T-helper 9 cell (primary cell): ENCODE measurements around the gene SASS6.

Source experiments
- DNase-seq: peaks from one replicate; pipeline ENCODE4 v3.0.0-alpha.2; 2020
- total RNA-seq, 2 donors: gene quantifications; one replicate each; lab custom pipeline; 2026; lab: John Stamatoyannopoulos, UW

The SASS6 gene, protein sequence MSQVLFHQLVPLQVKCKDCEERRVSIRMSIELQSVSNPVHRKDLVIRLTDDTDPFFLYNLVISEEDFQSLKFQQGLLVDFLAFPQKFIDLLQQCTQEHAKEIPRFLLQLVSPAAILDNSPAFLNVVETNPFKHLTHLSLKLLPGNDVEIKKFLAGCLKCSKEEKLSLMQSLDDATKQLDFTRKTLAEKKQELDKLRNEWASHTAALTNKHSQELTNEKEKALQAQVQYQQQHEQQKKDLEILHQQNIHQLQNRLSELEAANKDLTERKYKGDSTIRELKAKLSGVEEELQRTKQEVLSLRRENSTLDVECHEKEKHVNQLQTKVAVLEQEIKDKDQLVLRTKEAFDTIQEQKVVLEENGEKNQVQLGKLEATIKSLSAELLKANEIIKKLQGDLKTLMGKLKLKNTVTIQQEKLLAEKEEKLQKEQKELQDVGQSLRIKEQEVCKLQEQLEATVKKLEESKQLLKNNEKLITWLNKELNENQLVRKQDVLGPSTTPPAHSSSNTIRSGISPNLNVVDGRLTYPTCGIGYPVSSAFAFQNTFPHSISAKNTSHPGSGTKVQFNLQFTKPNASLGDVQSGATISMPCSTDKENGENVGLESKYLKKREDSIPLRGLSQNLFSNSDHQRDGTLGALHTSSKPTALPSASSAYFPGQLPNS
- total RNA-seq, result 5.3 to 14.9 reads per million in 2 donors

DNA sequence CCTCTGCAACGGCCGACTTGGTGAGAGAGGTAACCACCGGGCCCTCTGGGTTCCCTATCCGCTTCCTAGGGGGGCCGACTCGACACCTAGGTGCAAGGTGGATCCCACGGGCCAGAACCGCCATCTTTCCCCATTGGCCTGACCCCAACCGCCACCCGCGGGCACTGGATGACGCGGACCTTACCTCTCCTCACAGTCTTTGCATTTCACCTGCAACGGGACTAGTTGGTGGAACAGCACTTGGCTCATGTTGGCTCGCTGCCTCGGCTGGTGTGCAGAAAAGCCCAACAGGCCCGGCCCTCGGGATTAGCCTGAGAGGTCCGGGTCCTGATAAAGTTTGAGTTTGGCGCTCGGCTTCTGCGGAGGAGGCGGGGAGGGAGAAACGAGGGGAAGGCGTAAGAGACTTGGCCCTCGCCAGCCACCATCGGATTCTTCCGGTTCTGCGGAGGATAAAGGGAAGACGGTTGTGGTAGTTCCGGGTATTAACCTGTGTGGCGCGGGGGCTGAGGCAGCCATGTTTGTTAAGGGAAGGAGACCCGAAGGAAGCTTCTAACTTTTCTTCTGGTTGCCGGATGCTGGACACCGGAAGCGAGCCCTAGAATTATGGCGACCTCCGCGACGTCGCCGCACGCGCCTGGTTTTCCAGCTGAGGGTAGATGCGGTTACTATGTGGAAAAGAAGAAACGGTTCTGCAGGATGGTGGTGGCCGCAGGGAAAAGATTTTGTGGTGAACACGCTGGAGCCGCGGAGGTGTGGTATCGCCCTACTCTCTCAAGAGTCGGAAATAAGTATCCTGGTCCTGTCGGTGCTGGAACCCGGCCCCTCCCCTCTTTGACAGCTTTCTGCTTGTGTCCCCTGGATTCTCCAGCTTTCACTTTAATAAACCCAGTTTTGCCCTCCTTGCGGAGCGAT, at the start of gene SASS6, which contains the start of gene TRMT13:
TSS of gene SASS6 (minus strand) at position 365 of the 912 bp plus-strand sequence. CDS start at position 249, 116 bp downstream.
TSS of gene TRMT13 (plus strand) at position 598 of the 912 bp plus-strand sequence. CDS start at position 604, 6 bp downstream.
- DNase-seq, result peak; percentile 90

DNA sequence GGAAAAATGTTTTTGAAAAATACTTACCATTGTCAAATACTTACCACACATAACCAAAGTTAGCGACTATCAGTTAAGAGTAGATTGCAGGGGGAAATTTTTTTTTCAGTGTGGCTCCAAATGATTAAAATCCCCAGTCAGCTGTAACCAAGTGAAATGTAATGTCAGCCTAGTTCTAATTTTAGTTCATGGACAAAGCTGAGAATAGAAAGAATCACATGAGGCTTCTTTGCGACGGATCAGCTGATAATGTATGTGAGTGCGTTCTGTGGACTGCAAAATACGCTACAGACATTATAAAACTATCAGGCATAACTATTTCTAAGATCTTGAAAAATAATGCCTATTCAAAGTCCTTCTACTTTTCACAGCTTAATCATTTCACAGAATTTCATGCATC, 45.4 kb upstream of the SASS6 start, which contains the start of gene LRRC39:
TSS of gene LRRC39 (minus strand) at position 166 of the 400 bp plus-strand sequence. CDS start 9,740 bp downstream, outside the sequence.
- DNase-seq, result no peak

DNA sequence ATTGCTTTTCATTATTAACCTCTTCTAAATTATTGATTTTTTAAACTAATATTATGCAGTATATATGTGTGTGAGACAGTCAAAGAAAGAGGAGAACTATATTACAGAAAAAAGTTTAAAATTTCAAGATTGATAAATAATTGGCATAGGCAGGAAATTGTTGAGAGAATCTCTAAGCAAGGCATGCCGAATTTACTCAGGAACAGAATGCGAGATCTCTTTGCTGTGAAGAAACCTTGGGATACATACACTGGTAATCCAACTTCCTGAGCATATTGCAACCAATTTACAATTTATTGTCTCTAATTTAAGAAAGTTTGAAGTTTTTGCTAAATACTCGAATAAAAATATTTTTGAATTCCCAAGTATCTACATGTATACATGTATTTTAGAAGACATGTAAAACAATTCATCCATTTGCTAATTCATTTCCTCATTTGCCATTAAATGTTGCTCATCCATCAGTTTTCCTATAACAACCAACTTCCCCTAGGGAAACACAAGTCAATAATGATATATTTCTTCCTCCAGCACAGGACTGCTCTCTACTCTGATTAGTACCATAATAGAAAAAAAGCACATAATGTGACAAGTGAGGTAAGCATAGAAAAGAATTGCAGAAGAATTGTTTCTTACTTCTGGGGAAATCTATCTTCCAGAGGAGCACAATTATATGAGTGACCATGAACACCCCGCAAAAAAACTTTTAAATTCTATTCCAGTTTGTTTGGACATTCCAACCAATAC, 44.7 kb upstream of the SASS6 start:
- DNase-seq, result no peak

DNA sequence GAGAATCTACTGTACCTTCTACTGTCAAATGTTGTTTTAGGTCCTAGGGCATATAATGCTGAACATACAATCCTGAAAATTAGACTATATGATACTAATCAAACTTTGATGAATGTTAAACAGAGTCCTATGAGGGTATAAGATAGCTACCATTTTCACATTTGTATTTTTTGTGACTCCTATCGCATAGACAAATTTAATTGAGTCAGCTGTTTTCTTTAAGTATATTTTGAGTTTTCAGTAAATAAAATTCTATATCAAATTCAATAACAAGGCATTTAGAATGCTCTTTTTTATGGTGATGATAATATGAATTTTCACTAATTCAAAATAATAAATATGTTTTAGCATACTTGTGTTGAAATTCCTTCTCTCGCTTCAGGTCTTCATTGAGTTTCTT, 35.3 kb upstream of the SASS6 start:
- DNase-seq, result no peak

DNA sequence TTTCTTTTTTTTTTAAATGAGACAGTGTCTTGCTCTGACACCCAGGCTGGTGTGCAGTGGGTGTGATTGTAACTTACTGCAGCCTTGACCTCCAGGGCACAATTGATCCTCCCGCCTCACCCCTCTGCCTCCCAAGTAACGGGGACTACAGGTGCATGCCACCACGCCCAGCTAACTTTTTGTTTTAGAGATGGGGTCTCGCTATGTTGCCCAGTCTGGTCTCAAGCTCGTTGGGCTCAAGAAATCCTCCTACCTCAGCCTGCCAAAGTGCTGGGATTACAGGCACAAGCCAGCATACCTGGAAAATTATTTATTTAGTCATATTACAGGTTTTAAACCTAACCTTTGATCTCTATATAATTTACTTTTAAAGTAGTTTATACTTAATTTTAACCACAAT, 32.0 kb upstream of the SASS6 start:
- DNase-seq, result no peak

DNA sequence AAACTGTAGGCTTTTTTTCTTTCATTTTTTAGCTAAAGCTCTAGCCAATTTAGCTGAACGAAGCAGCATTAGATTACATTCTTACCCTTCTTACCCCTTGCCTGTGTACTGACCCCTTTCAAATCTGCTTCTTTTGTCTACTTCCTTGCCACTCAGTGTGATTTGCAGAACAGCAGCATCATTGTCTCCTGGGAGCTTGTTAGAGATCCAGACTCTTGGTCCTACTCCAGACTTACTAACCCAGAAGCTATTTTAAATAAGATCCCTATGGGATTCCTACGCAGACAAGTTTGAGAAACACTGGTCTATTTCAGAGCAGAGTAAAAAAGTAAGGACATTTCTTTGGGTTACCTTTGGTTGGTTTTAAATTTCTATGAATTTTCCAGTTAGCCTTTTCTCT, 31.5 kb upstream of the SASS6 start:
- no peak for DNase-seq

DNA sequence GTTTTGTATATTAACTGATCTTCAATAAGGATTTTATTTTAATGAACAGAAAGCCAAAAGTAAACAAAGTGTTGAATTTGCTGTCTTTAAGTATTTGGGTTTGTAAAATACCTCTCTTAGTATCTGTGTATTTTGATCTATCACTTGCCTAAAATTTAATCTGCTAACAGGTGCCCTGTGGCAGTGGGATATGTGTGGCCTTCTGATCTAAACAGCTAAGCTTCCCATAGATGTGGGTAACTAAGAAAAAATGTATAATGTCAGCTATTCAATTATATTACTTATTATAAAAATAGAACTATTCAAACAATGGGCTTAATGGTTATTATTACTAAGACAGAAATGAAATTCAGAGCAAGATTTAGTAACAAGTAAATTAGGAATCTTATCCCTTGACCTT, 30.2 kb upstream of the SASS6 start:
- DNase-seq, result no peak

DNA sequence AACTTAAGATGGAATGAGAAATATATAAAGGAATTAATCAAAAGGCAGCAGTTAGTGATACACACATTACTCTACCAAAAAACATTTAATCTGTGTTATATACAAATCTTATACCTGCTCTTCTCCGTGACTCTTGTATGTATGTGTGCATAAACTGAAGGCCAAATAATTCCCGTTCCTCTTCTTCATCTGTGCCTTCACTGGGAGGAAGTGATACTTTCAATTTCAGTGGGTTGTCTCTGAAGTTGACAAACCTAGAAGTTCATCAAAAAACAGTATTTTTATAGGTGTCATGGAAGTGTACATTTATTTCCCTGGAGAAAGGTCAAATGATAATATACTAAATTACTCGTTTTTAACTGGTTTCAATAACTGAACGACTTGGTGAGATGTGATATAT, 19.5 kb upstream of the SASS6 start:
- no peak for DNase-seq

DNA sequence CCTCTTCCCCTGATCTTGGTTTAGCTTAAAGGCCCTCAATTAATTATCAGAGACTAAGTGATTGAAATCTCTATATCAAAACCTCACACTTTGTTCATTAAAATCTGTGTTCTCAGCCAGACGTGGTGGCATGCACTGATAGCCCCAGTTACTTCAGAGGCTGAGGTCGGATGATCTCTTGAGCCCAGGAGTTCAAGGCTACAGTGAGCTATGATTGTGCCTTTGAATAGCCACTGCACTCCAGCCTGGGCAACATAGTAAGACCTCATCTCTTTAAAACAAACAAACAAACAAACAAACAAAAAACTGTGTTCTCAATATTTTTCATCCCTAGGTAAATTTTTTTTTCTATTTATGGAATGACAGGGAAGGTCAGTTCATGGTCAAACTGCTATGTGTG, 18.9 kb upstream of the SASS6 start:
- DNase-seq, result no peak

DNA sequence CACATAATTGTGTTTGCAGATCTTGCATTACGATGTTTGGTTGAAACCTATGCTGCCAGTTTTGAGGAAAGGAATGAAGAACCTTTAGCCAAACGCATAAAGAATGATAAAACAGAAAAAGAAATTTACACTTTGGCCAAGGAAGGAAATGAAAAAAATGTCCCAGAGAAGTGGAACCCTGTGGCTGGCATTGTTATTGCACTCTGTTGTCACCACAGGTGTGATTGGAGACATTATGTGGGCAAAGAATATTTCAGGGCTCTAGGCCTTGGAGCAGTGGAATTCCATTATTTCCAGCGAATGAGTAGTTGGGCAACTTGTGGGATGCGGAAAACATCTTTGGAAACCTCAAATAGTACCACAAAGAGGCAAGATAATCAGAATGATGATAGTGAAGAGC, 15.1 kb upstream of the SASS6 start:
- DNase-seq, result no peak

DNA sequence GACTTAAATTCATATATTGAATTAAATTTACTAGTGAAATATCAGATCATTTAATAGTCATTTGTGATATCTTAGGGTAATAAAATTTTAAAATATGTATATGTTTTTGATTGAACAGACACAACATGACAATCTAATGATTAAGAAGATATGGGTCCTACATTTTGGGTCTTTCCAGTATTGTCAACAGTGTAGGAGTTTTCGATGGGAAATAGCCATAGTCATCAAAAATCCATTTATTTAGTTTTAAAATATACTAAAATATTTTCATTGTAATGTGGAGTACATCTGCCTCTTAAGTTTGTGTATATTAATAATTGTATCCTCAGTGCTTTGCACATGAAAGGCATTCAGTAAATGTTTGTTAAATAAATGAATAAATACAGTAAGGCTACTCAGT, 14.2 kb upstream of the SASS6 start:
- DNase-seq, result no peak

DNA sequence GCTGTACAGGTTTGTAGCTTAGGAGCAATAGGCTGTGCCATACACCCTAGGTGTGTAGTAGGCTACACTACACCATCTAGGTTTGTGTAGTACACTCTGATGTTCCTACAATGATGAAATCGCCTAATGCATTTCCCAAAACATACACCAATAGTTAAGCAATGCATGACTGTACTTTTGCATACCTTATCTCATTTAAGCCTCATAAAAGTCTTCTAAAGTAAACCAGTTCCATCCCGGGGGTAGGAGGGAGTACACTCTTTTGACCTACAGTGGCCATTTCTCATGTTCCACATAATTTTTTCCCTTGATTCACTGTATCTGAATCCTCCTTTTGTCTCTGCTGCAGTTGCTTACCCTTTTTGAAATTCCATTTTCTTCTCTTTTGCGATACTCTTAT, 12.4 kb upstream of the SASS6 start:
- DNase-seq, result no peak

DNA sequence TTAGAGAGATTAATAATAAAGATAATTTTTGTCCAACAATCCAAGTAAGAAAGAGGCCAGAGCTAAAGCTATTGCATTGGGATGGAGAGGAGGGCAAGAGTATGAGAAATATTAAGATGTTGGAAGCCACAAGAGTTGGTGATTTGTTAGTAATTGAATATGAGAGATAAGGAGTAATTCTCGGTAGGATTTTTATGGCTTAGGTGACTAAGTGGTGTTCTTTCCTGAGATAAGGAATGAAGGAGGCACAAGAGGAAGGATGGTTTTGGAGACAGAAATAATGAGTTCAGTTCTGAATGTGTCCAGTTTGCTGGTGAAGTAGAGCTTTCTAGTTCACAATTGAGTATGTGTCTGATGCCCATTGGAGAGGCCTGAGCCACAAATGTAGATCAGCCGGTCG, 9.6 kb upstream of the SASS6 start:
- DNase-seq, result no peak

DNA sequence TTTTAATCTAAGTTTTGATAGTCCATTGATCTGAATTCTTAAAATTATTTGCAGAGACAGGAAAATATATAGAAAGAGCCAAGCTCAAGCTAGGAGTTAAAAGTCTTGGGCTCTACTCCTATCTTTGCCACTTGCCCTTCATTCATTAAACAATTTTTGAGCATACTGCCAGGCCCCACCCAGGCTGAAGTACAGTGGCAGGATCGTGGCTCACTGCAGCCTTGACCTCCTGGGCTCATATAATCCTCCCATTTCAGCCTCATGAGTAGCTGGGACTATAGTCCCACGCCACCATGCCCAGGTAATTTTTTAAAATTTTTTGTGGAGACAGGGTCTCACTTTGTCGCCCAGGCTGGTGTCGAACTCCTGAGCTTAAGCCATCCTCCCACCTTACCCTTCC, 8.5 kb upstream of the SASS6 start:
- no peak for DNase-seq

DNA sequence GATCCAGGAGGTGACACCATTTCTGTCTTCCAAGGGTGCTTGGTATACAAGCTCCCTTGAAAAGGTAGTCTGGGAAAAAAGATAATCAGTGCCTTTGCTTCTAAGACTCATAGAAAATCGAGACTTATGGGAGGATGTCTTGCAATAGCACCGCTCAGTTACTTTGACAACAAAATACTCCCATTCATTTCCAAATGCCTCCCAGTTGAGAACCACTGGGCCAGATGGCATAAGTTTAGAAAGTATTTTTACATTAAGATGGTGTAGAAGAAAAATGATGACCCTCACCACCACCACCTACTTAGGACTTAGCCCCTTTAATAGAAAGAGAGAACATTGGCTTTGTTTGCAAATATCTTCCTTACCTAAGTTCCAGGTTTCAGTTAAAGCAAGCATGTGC, 4.9 kb upstream of the SASS6 start:
- no peak for DNase-seq

DNA sequence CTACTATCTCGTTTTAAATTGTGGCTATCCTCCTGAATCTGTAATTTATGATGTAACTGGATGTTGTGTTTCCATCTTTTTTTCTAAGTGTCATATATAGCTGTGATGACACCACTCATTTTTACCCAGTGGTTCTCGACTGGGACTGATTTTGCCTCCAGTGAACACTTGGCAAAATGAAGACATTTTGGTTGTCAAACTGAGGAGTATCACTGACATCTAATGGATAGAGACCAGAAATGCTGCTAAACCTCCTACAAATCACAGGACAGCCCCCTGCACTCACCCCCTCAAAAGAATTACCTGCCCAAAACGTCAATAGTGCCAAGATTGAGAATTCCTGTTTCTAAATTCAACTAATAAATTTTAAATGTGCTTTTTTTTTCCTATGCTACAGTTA, 2.1 kb upstream of the SASS6 start:
- DNase-seq, result no peak

DNA sequence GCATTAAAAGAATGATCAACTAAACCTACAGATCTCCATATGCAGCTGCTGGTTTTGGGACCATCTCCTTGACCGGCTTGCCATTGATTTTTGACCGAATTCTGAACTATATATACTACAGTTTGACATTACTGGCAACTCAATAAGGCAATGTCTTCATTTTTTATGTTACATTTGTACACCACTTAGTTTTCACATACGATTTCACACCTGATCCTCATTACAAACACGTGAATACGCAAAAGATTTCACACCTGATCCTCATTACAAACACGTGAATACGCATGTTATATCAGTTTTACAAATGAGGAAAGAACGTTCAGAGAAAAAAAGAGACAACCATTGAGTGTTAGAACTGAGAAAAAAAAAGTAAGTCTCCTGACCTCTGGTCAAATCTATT, 1.1 kb downstream of the SASS6 start:
- no peak for DNase-seq

DNA sequence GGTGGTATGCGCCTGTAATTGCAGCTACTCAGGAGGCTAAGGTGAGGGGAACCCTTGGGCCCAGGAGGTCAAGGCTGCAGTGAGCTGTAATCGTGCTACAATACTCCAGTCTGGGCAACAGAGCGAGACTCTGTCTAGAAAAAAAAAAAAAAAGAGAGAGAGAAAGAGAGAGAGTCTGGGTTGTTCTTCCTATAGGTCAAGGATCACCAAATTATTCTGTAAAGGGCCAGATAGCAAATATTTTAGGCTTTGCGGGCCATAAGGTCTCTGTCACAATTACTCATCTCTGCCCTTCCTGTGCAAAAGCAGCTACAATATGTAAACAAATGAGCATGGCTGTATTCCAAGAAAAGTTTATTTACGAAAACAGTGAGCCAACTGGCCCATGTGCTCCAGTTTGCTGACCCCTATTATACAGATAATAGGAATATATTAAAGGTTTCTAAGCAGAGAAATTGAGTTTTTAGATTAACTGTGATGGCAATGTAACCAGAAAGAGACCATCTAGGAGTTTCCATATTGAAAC, 2.1 kb downstream of the SASS6 start:
- no peak for DNase-seq

DNA sequence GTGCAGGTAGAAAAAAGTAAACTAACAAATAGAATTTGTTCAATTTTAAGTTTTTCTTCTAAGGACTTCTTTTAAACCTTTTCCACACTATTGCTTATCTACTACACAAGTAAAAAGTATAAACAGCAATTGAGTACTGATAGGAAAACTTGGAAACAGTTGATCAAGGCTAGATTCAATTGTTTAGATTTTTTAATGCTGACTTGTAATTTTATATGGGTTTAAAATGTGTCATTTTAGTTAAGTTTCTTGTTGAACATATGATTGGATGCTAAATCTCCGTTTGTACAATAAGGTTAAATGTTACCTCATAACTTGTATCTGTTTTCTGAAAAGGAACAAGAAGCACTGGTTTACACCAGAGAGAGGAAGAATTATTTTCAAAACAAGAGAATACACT, 5.5 kb downstream of the SASS6 start:
- no peak for DNase-seq

DNA sequence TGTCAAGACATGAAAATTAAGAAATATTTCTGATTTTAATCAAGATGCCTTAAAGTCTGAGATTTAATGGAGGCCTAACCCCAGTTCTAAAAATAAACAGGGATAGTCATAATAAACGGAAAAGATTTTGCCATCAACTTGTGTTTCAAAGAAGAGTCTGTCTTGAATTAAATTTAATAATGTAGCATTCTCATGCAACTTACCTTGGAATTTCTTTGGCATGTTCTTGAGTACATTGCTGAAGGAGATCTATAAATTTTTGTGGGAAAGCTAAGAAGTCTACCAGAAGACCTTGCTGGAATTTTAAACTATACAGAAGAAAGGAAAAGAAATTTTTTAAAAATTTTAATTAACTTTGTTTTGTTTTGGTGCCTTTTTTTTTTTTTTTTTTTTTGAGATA, 10.6 kb downstream of the SASS6 start:
- no peak for DNase-seq

DNA sequence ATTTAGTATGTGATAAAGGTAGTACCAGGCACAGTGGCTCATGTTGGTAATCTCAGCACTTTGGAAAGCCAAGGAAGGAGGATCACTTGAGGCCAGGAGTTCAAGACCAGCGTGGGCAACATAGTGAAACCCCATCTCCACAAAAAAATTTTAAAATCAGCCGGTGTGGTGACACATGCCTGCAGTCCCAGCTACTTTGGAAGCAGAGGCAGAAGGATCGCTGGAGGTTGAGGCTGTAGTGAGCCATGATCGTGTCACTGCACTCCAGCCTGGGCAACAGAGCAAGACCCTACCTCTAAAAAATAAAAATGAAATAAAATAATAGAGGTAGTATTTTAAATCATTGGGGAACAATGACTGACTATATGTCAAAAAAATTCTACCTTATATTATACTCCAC, 17.2 kb downstream of the SASS6 start:
- DNase-seq, result no peak

DNA sequence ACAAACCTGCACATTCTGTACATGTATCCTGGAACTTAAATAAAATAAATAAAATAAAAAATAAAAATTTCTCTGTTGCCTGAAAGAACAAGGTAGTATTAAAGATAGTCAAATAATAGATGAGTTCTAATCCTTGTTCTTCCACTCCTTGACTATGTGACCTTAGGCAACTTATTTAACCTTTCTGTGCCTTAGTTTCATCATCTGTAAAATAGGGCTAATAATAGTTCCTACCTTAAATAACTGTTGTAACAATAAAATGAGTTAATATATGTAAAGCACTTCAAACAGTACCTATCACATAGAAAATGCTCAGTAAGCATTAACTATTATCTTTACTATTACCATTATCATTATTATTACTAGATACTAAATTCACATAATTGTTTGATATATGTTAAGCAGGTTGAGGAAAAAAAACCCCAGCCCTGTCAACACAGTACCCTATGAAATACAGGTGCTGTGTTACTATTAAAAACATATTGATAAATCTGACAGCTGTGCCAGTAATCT, 23.1 kb downstream of the SASS6 start:
- DNase-seq, result no peak
